Loucy (cell line): ENCODE measurements around the gene SPATA7.

ENCODE experiments used
- H2AFZ ChIP-seq: fragments of 200-600 bp; sonication (generic); 2 replicates; pipeline ENCODE4 v1.6.0; 2016; ENCODE audit warnings: antibody characterized with exemption, mild to moderate bottlenecking, low read length, moderate library complexity
- H3F3A ChIP-seq: fragments of 200-600 bp; 2 replicates; pipeline ENCODE4 v1.6.0; 2016; ENCODE audit warnings: antibody characterized with exemption, low read depth, mild to moderate bottlenecking
- H3K27me3 ChIP-seq: fragments of 200-600 bp; sonication (generic); 2 replicates; pipeline ENCODE4 v1.6.1; 2014; ENCODE audit warnings: low read length, mild to moderate bottlenecking; ENCODE audit not compliant: insufficient read depth, poor library complexity, severe bottlenecking
- H3K36me3 ChIP-seq: fragments of 200-600 bp; sonication (generic); 2 replicates; pipeline ENCODE4 v1.6.1; 2016; ENCODE audit warnings: low read length; ENCODE audit not compliant: insufficient read depth
- H3K4me1 ChIP-seq: fragments of 200-600 bp; sonication (generic); 2 replicates; pipeline ENCODE4 v1.5.1; 2014; ENCODE audit warnings: low read length, mild to moderate bottlenecking; ENCODE audit not compliant: insufficient read depth, poor library complexity, severe bottlenecking
- H3K4me2 ChIP-seq: fragments of 200-600 bp; sonication (generic); 2 replicates; pipeline ENCODE4 v1.6.0; 2014; ENCODE audit warnings: antibody characterized with exemption, low read length, low read depth, mild to moderate bottlenecking; ENCODE audit not compliant: poor library complexity, severe bottlenecking
- H3K4me3 ChIP-seq: fragments of 200-600 bp; sonication (generic); 2 replicates; pipeline ENCODE4 v1.5.1; 2014; ENCODE audit warnings: low read length, mild to moderate bottlenecking, mixed read lengths; ENCODE audit not compliant: poor library complexity, severe bottlenecking
- H3K79me2 ChIP-seq: fragments of 200-600 bp; sonication (generic); 2 replicates; pipeline ENCODE4 v1.6.1; 2014; ENCODE audit warnings: low read length; ENCODE audit not compliant: insufficient read depth
- H3K9ac ChIP-seq: fragments of 200-600 bp; sonication (generic); 2 replicates; pipeline ENCODE4 v1.6.0; 2014; ENCODE audit warnings: mild to moderate bottlenecking, low read depth, low read length, moderate library complexity; ENCODE audit not compliant: poor library complexity, severe bottlenecking
- H3K9me2 ChIP-seq: fragments of 200-600 bp; sonication (generic); replicated peaks from 2 replicates; pipeline ENCODE4 v1.6.1; 2016; ENCODE audit warnings: low read depth, low read length, mixed read lengths
- H3K9me3 ChIP-seq: fragments of 200-600 bp; sonication (generic); 2 replicates; pipeline ENCODE4 v1.6.1; 2014; ENCODE audit warnings: mild to moderate bottlenecking, antibody characterized with exemption, low read length, low read depth; ENCODE audit not compliant: insufficient read depth
- H4K20me1 ChIP-seq: fragments of 200-600 bp; sonication (generic); 2 replicates; pipeline ENCODE4 v1.6.0; 2014; ENCODE audit warnings: antibody characterized with exemption, low read length, mild to moderate bottlenecking; ENCODE audit not compliant: insufficient read depth, poor library complexity, severe bottlenecking
- EZH2phosphoT487 ChIP-seq: fragments of 200-600 bp; IDR thresholded peaks from 2 replicates; pipeline ENCODE4 v1.6.1; 2018; ENCODE audit warnings: antibody characterized with exemption, mild to moderate bottlenecking, moderate library complexity, borderline replicate concordance
- TF ChIP-seq, protein P1 (sequence below): fragments of 200-600 bp; sonication (generic); conservative IDR thresholded peaks from 2 replicates; pipeline ENCODE4 v1.5.1; 2014; ENCODE audit warnings: mild to moderate bottlenecking, antibody characterized with exemption, low read length

SPATA7 gene, protein sequence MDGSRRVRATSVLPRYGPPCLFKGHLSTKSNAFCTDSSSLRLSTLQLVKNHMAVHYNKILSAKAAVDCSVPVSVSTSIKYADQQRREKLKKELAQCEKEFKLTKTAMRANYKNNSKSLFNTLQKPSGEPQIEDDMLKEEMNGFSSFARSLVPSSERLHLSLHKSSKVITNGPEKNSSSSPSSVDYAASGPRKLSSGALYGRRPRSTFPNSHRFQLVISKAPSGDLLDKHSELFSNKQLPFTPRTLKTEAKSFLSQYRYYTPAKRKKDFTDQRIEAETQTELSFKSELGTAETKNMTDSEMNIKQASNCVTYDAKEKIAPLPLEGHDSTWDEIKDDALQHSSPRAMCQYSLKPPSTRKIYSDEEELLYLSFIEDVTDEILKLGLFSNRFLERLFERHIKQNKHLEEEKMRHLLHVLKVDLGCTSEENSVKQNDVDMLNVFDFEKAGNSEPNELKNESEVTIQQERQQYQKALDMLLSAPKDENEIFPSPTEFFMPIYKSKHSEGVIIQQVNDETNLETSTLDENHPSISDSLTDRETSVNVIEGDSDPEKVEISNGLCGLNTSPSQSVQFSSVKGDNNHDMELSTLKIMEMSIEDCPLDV

DNA sequence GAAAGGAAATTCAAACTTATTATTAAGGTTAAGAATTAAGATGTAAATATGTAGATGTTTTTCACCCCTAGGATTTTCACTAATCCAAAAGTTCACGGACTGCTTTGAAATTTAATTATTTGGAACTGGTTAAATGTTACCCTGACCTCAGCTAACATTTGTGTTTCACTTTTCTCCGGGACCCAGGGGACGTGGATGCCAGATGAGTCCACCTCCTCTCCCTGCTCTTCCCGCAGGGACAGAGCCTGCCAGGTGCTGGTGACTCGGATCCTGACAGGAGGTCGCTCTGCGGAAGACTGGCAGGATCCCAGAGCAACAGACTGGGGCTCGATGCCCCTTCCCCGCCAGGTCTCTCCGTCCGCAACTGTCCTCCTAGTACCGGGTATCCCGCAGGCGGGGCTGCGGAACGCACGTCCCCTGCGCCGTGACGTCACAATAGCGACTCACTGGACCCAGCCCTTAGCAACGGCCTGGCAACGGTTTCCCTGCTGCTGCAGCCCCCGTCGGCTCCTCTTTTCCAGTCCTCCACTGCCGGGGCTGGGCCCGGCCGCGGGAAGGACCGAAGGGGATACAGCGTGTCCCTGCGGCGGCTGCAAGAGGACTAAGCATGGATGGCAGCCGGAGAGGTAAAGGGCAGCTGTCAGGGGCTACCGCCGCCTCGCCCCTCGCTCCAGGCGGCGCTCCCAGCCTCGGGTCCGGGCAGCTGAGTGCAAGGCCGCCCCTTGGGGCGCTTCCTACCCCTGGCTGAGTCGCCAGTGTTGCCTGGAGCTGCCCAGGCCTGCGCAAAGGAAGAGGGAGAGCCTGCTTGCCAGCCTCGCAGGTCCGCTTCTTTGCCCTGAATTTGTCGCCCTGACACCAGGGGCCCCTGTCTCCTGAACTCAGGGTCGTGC is at the start of gene SPATA7:
TSS of gene SPATA7 (plus strand) at position 446 of the 890 bp plus-strand sequence. CDS start at position 608, 162 bp downstream.
- Histone ChIP-seq H2AFZ (peak within 1 kb of the TSS; percentile 97), H3K4me1 (peaks cover 17% of the 10 kb centered on the region), H3K36me3 (no peaks in the 10 kb centered on the region), H3K4me2 (peak within 1 kb of the TSS; percentile 99), H3K9me3 (no peaks in the 10 kb centered on the region), H3F3A (no peaks in the 10 kb centered on the region), H3K9ac (peak within 1 kb of the TSS; percentile 74), H3K79me2 (no peaks in the 10 kb centered on the region), H4K20me1 (no peaks in the 10 kb centered on the region), H3K27me3 (no peaks in the 10 kb centered on the region), H3K9me2 (no peaks in the 10 kb centered on the region), H3K4me3 (peak within 1 kb of the TSS; percentile 81)
- TF ChIP-seq, protein P1, sequence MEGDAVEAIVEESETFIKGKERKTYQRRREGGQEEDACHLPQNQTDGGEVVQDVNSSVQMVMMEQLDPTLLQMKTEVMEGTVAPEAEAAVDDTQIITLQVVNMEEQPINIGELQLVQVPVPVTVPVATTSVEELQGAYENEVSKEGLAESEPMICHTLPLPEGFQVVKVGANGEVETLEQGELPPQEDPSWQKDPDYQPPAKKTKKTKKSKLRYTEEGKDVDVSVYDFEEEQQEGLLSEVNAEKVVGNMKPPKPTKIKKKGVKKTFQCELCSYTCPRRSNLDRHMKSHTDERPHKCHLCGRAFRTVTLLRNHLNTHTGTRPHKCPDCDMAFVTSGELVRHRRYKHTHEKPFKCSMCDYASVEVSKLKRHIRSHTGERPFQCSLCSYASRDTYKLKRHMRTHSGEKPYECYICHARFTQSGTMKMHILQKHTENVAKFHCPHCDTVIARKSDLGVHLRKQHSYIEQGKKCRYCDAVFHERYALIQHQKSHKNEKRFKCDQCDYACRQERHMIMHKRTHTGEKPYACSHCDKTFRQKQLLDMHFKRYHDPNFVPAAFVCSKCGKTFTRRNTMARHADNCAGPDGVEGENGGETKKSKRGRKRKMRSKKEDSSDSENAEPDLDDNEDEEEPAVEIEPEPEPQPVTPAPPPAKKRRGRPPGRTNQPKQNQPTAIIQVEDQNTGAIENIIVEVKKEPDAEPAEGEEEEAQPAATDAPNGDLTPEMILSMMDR: no peak
- no peak for TF ChIP-seq EZH2phosphoT487

DNA sequence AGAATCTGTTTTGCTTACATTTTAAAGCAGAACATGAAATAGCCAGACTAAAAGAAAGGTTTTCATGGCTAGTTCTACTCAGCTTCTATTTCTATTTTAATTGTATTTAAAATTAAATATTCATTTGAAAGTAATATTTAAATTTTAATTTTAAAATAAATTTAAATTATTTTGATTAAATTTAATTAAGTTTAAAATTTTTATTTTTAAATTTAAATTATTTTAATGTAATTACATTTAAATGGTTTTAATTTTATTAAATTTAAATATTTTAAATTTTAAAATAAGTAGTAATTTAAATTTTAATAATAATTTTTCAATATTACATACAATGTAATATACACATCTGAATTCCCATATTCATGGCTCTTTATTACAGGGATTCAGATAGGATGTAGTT is 45.1 kb upstream of the SPATA7 start:
- Histone ChIP-seq H3K36me3 (no peaks in the 10 kb centered on the region), H3F3A (no peaks in the 10 kb centered on the region), H3K9me2 (no peaks in the 10 kb centered on the region), H3K9ac (no peak overlapping the region), H3K79me2 (no peaks in the 10 kb centered on the region), H3K27me3 (no peaks in the 10 kb centered on the region), H3K4me2 (no peak overlapping the region), H2AFZ (no peak overlapping the region), H4K20me1 (no peaks in the 10 kb centered on the region), H3K4me3 (no peak overlapping the region), H3K4me1 (no peaks in the 10 kb centered on the region), H3K9me3 (no peaks in the 10 kb centered on the region)
- TF ChIP-seq, protein P1: no peak
- no peak for TF ChIP-seq EZH2phosphoT487

DNA sequence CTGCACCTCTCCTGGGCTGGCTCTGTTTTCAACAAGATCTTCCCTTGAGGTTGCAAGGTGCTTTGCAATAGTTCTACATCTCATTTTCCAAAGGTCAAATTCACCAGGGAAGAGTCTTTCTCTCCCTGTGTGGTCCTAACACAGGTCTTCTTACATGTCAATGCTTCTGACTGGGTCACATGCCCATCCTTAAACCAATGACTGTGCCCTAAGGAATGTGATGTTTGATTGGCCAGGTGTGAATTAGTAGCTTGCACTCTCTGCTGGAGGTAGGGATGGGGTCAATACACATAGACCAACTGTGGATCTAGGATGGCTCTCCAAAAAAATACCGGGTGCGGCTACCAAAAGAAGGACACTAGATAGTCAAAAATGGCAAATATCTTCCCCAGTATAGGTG is 42.5 kb upstream of the SPATA7 start:
- Histone ChIP-seq H4K20me1 (no peaks in the 10 kb centered on the region), H3F3A (no peaks in the 10 kb centered on the region), H3K9ac (no peak overlapping the region), H3K27me3 (no peaks in the 10 kb centered on the region), H3K79me2 (no peaks in the 10 kb centered on the region), H3K9me2 (no peaks in the 10 kb centered on the region), H3K4me3 (no peak overlapping the region), H3K9me3 (no peaks in the 10 kb centered on the region), H3K4me1 (no peaks in the 10 kb centered on the region), H3K4me2 (no peak overlapping the region), H2AFZ (no peak overlapping the region), H3K36me3 (no peaks in the 10 kb centered on the region)
- TF ChIP-seq EZH2phosphoT487: no peak
- TF ChIP-seq, protein P1: no peak
